LHCN-M2 (cell line): ENCODE measurements around the gene ERLIN1. TPM values are rescaled to one million over a fixed set of nuclear protein-coding genes. Genes with fewer than 3 reads are reported as not detected.

Experiments used
- DNase-seq: peaks from one replicate; pipeline ENCODE4 v3.0.0-alpha.2; 2012; ENCODE audit warnings: low read depth
- polyA plus RNA-seq: library from polyadenylated mRNA; unstranded; fragments of >200 nt; gene quantifications from one replicate; pipeline ENCODE4 v1.2.1, GENCODE V29; 2012; ENCODE audit warnings: missing spikeins
- total RNA-seq: library from RNA; depleted of rRNA; stranded (reverse); fragments of >200 nt; gene quantifications from 2 replicates; pipeline ENCODE4 v1.2.3, GENCODE V29; 2014; rRNA removed

ERLIN1 gene
- total RNA-seq = 74.7 and 75.7 TPM in 2 replicates
- polyA plus RNA-seq = 51.8 TPM

DNA sequence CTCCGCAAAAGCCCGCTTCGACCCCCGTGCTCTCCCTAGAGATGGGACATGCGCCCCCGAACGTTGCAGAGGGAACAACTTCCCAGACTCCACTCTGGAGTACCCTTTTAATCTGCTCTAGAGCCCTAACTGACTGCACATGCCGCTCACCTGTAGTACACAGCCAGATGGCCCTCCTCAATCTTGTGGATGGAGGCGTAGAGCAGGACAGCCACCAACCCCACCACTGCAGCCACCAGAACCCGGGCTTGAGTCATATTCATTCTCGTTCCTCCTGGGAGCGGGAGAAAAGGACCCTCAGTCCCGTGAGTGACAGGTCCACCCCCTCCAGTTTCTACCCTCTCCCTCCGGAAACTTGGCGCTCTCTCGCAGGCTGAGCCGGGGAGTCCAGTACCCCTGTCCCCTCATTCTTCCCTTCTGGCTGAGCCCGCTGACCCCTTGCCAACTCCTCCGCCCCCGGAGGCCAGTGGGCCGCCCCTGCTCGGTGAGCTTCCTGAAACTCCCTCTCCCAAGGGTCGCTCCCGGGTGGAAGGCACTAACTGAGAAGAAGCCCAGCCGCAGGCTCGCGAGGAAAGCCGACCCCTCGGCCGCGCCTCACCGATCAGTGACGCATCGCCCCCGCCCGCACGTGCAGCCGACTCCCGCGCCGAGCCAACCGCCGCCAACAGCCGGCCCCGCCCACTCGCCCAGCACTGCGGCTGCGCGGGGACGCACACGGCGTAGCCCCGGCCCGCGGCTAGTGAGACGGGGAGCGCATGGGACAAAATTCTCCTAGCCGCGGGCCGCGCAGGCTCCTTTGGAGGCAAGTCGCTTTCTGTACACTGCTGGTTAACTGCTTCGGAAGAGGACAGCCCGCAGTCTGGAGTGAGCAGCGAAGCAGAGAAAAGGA, at the start of gene ERLIN1:
Gene ERLIN1, minus strand, starts transcription at position 666 of the 889 bp plus-strand sequence. Its CDS starts 403 bp downstream, at position 263.
- DNase-seq = peak; percentile 91

DNA sequence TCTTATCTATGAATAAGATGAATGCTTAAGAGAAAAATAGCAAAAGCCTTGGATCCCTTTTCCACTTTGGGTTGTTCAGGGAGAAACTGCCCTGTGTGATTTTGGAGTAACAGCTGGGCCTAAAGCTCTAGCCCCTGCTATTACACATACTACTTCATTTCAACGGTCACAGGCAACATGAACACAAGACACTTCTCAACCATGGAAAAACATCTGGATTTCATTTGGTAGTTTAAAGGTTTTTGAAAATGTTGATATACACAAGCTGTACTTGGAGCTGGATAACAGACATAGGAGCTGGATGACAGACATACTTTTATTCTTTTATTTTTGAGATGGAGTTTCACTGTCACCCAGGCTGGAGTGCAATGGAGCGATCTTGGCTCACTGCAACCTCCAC, 46.3 kb upstream of the ERLIN1 start:
- no peak for DNase-seq

DNA sequence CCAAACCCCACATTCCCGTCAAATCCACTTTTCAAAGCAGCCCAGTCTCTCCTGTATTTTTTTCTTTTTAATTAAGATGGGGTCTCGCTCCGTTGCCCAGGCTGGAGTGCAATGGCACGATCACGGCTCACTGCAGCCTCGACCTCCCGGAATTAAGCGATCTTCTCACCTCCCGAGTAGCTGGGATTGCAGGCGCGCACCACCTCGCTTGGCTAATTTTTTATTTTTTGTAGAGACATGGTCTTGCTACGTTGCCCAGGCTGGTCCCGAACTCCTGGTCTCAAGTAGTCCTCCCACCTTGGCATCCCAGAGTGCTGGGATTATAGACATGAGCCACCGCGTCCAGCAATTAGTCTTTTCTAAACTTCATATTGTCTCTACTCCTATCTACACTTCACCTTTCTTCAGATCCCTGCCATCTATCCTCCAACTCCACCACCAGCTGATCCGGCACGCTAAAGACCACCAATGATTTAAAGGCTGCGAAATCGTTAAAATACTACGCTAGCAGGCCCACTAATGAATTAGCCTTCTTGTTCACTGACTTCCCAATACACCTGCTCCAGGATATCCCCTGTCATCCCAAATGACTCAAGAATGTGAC, 44.1 kb upstream of the ERLIN1 start:
- DNase-seq = peak; percentile 17

DNA sequence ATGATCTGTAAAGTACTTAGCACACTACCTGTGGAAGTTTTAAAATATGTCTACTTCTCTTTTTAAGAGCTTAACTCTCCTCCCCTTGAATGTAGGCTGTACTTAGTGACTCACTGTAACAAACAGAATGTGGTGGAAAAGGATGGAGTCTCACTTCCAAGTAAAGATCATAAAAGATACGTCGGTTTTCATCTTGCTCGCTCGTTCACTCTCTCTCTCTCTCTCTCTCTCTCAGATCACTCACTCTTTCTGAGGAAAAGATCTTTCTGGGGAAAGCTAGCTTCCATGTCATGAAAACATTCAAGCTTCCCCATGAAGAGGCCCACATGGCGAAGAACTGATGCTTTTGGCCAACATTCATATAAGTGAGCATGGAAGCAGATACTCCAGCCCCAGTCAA, 38.0 kb upstream of the ERLIN1 start:
- DNase-seq = no peak

DNA sequence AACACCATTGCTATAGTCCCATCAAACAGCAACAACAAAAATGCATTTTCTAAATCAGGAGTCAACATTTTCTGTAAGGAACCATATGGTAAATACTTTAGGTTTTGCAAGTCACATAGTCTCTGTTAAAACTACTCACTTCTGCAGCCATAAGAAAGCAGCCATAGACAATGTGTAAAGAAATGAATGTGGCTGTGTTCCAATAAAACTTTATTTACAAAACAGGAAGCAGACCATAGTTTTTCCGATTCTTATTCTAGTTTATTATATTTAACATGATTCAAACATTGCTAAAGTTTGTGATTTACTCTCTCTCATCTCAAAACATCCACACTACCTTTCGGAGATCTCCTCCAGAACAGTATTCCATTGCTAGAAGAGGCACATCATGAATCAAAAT, 36.7 kb upstream of the ERLIN1 start:
- no peak for DNase-seq

DNA sequence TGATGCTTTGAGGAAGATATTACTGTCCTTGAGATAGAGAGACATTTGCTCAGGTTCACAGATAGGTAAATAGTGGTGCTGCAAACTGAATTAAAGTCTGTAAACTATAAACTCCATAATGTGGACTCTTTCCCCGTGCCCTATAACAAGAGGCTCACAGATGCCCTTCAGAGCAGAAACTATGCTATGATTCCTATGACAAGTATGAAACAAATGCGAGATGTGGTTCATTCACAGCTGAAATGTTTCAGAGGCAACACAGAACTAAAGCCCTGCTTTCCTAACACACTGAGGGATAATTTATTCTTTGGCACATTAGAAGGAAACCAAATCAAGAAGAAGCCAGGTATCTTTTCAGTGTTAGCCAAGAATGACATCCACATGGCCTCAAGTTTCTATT, 30.2 kb upstream of the ERLIN1 start:
- no peak for DNase-seq

DNA sequence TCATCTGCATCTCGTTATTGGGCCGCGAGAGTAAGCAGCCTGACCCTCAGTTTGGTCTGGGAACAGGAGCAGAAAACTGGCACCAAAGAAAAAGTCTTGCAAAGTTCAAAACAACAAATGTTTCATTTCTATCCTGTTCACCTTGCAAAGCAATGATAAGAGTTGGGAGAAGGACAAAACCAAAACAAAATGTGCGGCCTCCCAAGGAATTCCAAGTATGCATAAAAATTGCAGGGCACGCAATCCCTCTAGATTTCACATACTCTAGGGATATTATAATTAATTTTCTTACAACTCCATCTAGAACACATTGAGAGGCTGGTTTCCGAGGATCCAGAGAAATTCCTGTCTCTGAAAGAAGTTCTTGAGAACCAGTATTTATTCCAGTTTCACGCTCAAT, 23.5 kb upstream of the ERLIN1 start:
- DNase-seq = peak; percentile 40

DNA sequence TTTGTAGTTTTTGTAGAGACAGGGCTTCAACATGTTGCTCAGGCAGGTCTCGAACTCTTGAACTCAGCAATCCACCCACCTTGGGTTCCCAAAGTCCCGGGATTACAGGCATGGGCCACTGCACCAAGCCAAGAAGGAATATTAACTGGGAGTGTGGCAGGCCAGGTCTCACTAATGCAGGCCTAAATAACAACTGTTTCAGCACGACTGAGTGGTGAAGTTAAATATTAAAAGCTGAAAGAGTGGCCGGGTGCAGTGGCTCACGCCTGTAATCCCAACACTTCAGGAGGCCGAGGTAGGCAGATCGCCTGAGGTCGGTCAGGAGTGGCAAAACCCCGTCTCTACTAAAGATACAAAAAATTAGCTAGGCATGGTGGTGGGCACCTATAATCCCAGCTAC, 22.4 kb upstream of the ERLIN1 start:
- no peak for DNase-seq

DNA sequence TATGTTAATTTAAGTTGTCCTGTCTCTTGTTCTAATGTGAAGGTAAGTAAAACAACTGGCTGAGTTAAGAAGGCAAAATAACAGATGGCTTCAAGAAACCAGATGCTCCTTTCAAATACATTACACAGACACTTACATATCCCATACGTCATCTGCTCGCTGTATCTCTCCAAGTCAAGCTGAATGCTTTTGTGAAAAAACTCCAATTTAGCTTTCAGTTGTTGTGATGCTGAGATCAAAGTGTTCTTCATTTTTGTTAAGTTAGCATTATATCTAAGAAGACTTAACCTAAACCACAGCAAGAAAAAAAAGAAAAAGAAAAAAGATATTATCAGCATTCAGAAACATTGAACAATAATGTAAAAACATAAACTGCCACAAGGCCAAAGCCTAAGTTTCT, 18.5 kb upstream of the ERLIN1 start:
- DNase-seq = no peak

DNA sequence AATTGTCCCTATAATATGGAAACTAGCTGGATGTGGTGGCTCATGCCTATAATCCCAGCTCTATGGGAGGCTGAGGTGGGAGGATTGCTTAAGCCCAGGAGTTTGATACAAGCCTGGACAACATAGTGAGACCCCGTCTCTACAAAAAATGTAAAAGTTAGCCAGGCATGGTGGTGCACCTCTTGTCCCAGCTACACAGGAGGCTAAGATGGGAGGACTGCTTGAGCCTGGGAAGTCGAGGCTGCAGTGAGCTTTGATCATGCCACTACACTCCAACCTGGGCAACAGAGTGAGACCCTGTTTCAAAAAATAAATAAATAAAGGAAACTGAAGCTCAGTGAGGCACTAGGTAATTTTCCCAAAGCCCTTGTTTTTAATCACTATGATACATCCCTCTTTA, 15.7 kb upstream of the ERLIN1 start:
- DNase-seq = no peak

DNA sequence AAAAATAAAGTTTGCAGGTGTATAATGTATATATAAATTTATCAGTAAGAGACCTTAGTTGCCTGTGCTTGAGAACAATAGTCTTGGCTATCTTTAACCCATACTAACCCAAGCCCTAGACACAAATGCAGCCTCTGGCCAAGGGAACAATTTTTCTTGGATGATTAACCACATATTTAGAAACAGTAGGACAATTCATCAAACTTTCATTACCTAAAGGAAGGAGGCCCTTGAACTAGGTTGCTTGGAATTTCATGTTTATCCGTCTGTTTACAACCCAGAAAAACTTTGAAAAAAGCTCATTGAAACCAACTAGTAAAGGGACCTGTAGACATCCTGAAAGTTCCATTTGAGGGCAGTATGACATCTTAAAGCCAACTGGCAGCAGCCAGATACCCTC, 8.9 kb upstream of the ERLIN1 start:
- DNase-seq = no peak

DNA sequence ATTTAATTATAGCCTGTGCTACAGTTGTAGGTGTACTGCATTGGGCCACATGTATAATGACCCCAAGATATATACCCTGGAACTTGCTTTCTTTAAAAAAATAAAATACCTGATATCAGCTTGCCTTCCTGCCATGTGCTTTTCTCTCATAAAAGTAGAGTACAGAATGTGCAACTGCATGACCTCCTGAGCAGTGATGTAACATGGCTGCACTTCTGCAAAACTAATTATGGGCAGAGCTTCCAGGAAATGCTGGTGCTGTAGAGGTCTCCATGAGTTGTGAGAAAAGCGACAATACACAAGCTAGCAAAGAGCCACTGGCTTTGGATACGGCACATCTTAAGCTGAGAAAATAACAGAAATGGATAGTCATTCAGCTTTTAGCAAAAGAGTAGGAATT, 6.5 kb upstream of the ERLIN1 start:
- DNase-seq = no peak

DNA sequence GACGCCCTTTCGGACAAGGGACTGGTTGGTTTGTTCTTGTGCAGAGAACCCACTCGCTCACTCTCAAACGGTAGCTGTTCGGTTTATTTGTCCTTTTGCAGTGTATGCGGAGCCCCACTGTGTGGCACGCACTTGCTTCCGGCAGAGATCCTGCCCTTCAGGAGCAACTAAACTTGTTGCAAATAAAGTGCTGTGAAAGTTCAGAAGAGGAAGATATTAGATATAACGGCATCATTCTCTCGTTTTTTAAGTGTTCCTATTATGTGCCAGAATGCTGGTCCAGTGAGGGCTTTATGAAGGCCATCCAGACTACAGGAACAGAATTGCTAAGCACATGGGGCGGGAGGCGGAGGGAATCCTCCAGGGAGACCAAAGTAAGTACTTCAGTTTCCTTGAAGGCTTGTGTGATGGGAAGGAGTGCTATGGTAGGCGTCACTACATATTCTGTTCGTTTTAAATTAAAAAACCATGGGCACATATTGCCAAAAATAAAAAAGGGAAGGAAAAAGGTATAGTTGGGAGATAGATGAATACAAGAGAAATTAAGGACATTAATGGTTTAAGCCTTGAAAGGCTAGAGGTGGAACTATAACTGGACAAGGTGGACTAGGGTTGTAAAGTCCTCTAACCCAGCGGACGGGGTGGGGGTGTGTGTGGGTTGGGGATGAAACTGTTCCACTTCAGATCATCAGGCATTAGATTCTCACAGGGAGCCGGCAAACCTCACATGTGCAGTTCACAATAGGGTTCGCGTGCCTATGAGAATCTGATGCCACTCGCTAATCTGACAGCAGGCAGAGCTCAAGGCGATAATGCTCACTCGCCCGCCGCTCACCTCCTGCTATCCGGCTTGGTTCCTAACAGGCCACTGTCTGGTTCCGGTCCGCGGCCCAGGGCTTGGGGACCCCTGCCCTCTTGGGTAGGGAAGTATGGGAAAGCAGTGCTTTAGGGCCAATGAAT, 704 bp upstream of the ERLIN1 start:
- DNase-seq = peak; percentile 57

DNA sequence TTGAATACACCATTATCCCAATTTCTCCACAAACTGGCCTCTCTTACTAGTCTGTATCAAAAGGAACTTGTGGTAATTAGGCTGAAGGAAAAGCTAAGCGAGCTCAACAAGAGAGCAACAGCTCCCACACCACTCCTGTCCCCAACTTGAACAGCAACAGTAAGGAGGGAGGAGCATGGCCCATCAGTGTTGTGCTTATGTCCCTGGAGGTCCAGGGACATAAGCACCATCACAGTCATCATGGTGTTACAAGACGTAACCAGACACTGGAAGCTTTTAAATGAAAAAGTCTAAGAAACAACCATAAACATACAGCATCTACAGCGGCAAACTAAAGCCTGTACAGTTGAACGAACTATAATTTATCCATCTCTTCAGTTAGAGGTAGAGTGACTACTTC, 989 bp downstream of the ERLIN1 start:
- DNase-seq = peak; percentile 41

DNA sequence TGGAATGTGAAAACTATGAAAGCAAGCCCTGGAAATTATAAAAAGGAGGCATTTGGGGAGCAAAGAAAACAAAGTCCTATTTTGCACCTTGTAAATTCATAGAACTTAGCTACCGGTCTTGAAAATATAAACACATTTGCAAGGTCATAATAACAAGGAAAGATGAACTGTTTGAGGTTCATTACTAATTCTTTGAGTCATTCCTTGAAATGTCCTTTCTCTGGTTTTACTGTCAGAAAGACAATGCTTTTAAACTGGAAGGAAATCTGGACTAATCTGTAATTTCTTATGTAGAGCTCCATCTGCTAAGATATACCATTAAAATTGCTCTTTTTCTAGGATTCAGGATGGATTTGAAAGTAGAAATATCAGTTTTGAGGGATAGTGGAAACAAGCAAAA, 1.4 kb downstream of the ERLIN1 start:
- peak; percentile 40 for DNase-seq

DNA sequence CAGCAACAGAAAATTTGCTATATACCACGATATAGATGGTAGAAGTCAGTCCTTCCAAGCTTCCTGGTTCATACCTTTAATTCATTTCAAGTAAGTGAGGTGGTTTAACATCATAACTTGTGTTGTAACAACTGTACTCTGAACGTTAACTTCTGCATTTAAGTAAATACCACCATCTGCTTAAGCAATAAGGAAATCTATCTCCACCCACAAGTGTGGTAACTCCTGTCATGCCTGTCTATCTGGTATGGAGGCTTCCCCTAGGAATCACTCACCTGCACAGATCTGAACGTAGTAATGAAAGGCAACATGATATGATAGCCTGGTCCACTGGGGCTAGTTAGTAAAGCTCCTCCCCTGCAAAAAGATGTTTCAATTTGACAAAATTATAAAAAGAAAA, 2.3 kb downstream of the ERLIN1 start:
- peak; percentile 2 for DNase-seq

DNA sequence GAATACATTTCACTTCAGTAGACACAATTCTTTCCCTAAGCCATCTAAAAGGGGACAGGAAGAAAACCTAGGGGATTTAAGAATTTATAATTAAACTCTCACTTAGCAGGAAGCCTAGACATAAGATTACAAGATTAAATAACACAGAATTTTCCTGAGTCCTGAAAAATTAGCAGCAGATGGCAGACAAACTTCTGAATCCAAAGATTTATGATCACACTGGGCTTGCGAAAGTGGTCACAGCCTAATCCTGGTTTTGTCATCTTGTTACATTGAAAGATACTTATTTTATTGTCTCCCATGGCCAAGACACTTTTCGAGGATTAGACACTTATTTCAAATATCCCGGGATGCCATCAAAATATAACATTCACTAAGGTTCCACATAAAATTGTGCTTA, 2.9 kb downstream of the ERLIN1 start:
- DNase-seq = no peak

DNA sequence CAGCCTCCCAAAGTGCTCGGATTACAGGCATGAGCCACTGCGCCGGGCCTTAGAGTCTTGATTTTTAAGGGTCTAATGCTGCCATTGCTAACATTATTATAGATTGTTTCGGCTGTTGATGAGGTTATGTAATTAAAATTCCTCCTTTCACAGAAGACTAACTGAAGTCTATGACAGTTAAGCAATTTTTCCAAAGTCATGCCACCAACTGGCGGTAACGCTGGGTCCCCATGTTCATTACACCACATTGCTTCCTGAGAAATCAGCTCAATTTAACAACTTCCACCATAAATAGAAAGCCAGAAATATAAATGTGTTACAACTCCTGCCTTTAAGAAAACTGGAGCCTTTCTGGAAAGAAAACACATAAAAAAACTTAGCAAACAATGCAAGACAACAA, 3.5 kb downstream of the ERLIN1 start:
- DNase-seq = no peak

DNA sequence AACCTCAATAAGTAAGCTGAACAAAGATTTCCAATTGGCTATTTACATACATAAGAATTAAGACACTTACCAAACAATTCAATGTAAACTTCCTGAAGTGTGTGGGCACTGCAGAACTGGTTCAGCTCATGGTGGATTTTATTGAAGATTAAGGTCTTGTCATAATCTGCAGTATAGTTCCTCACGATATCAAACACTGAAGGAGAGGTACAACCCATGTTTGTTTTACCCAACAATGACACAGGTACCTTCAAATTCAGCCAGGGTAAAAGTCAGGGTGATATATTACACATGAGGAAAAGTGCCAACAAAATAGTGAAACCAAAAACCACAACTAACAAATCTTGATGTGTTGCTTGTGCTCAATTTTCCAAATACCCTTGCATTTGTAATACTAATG, 10.0 kb downstream of the ERLIN1 start:
- no peak for DNase-seq

DNA sequence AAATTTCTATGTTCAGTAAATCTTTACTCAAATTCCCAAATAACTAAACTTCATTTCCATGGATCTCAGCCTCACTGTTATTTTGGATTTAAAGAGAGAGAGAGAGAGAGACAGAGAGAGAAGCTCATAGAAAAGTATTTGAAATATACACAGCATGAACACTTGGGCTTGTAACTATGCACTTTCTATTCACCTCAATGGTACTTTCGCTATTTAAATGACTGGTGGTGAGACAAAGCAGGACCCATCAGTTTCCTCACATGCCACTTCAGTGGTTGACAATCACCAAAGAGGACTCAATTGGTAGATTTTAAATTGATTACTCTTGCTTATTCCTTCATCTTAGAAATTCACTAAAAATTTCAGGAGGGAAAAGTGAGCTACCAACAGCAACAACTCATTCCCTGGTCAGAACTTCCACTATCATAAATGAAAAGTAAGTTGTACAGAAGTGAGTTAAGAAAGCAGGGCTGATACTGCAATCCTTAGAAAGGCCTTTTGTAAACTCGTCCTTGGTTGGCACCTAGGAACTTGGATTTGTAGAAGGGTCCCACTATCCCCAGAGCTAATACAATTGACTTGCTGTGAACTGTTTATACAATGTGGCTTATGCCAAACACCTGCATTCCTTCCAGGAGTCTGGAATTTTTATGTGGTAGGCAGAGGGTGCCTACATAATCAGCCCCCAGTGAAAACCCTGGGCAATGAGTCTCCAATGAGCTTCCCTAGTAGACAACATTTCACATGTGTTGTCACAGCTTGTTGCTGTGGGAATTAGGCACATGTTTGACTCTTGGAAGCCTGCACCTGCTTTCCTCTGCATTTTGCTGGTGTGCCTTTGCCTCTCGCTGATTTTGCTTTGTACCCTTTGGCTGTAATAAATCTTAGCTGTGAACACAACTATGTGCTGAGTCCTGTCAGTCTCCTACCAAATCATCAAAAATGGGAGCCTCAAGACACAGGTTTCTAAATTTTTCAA, 10.8 kb downstream of the ERLIN1 start:
- DNase-seq = no peak

DNA sequence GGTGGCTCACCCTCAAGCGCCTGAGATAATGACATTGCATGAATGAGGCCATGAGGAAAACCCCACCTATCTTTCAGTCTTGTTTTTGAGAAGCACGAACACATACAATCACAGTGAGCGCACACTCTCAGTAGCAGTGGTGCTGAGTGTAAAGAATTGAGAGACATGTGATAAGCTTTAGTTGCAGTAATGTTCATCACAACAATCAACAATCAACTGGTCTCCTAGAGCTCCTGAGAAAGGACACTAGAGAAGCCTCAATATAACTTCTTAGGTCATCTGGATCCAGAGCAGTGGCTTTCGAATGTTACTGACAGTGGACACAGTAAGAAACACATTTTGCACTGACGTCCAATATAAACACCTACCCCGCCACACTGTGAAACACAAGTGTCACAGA, 12.8 kb downstream of the ERLIN1 start:
- DNase-seq = no peak
